Measurements from ENCODE around the gene MRPL53.

DNA sequence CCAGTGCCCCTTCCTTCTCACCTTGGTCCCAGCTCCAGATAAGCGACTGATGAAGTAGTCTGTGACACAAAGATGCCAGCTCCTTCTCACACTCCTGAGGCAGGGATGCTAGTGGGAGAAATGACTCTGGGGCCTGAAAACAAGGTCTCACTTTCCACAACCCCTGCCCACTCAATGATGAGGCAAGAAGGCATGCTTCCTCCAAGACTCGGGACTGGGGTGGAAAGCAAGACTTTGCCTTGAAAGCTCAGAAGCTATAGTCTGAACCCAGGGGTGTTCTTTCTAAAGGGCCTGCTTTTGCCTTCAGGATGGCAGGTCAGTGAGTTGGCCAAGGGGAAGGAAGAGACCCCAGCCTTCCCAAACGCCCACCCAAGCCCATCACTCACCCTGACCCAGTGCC, 9.0 kb upstream of the MRPL53 start:
- no peak for TF ChIP-seq GABPB1 (CRISPR knock-in tag; IDR thresholded peaks at IDR 0.05)
- TF ChIP-seq TBX3 (IDR thresholded peaks at IDR 0.05; ENCODE audit: borderline replicate concordance), result no peak
- no peak for TF ChIP-seq POLR2AphosphoS5 (IDR thresholded peaks at IDR 0.05; ENCODE audit: low read depth, low read length)
- TF ChIP-seq NR3C1 (CRISPR knock-in tag; IDR thresholded peaks at IDR 0.05), result no peak
- TF ChIP-seq TRIM24 (CRISPR knock-in tag; IDR thresholded peaks at IDR 0.05), result no peak

Measured in HepG2 (cell line).